K562 (cell line): ENCODE data around the gene KCTD19. TPM values are rescaled to one million over a fixed set of nuclear protein-coding genes. Genes with fewer than 3 reads are reported as not detected.

Experiments used
- ARHGAP35 ChIP-seq: fragments of 450-650 bp; IDR thresholded peaks from 2 replicates; pipeline ENCODE4 v1.6.1; 2018; ENCODE audit not compliant: partially characterized antibody
- CBX3 ChIP-seq, 2 experiments: IDR thresholded peaks; 1 replicate in 1 of 2; 2 replicates in 1 of 2; pipeline ENCODE4 v1.6.1; 2012; ENCODE audit warnings: inconsistent platforms in 2 of 2, low read length in 2 of 2, borderline replicate concordance in 1 of 2, control low read depth in 1 of 2
- CREB3L1 ChIP-seq: fragments of 450-650 bp; IDR thresholded peaks from 2 replicates; pipeline ENCODE4 v1.6.1; 2014; ENCODE audit warnings: low read depth, mild to moderate bottlenecking, moderate library complexity, borderline replicate concordance
- ETV6 ChIP-seq, 3 experiments: fragments of 150-350 bp in 1 of 3; sonication (generic) in 1 of 3; formaldehyde crosslinking in 1 of 3; IDR thresholded peaks; 2 replicates each; pipeline versions ENCODE4 v1.6.1 to v1.8.0; 2014 to 2022; ENCODE audit warnings: borderline replicate concordance in 2 of 3, low read depth in 2 of 3, antibody characterized with exemption in 1 of 3, low read length in 1 of 3, mild to moderate bottlenecking in 1 of 3, missing genetic modification reagents in 1 of 3
- FOXK1 ChIP-seq: sonication (generic); formaldehyde crosslinking; IDR thresholded peaks from 2 replicates; pipeline ENCODE4 v1.8.0; 2022; ENCODE audit warnings: missing genetic modification reagents, mild to moderate bottlenecking, borderline replicate concordance
- KLF1 ChIP-seq: fragments of 450-650 bp; IDR thresholded peaks from 2 replicates; pipeline ENCODE4 v1.6.1; 2016; ENCODE audit warnings: missing genetic modification characterization, missing compliant biosample characterization
- MXD1 ChIP-seq: fragments of 250-450 bp; sonication (Bioruptor Pico); IDR thresholded peaks from 2 replicates; pipeline ENCODE4 v1.8.0; 2021; ENCODE audit warnings: borderline replicate concordance, mild to moderate bottlenecking, moderate library complexity; ENCODE audit not compliant: poor library complexity, severe bottlenecking
- RBM14 ChIP-seq: fragments of 200-400 bp; formaldehyde crosslinking; IDR thresholded peaks from 2 replicates; pipeline ENCODE4 v1.6.1; 2018; ENCODE audit warnings: low read depth, mild to moderate bottlenecking, low read length, moderate library complexity, borderline replicate concordance; ENCODE audit not compliant: insufficient read depth
- SIRT6 ChIP-seq: IDR thresholded peaks from one replicate; pipeline ENCODE4 v1.6.1; 2012; ENCODE audit warnings: low read depth, mild to moderate bottlenecking, control low read depth, inconsistent platforms, low read length, moderate library complexity
- SREBF2 ChIP-seq: sonication (generic); formaldehyde crosslinking; IDR thresholded peaks from 2 replicates; pipeline ENCODE4 v1.4.0; 2020; ENCODE audit warnings: mild to moderate bottlenecking, missing genetic modification reagents
- ZFPM2 ChIP-seq: fragments of 250-450 bp; sonication (Bioruptor Pico); IDR thresholded peaks from 2 replicates; pipeline ENCODE4 v1.5.1; 2022; ENCODE audit warnings: mild to moderate bottlenecking
- ZNF146 ChIP-seq: IDR thresholded peaks from one replicate; pipeline ENCODE4 v1.6.1; 2018; ENCODE audit warnings: missing compliant biosample characterization; ENCODE audit not compliant: unreplicated experiment
- ZNF175 ChIP-seq: fragments of 200-800 bp; sonication (Bioruptor generic); IDR thresholded peaks from 2 replicates; pipeline ENCODE4 v1.6.1; 2016; ENCODE audit warnings: low read depth, mild to moderate bottlenecking, missing genetic modification characterization, missing compliant biosample characterization
- ZNF217 ChIP-seq: sonication (generic); formaldehyde crosslinking; IDR thresholded peaks from 2 replicates; pipeline ENCODE4 v1.8.0; 2022; ENCODE audit warnings: mild to moderate bottlenecking, missing genetic modification reagents
- ZNF23 ChIP-seq: fragments of 250-450 bp; sonication (Bioruptor Pico); IDR thresholded peaks from 2 replicates; pipeline ENCODE4 v1.4.0; 2020; ENCODE audit warnings: mild to moderate bottlenecking
- ZNF695 ChIP-seq: fragments of 450-650 bp; formaldehyde crosslinking; IDR thresholded peaks from 2 replicates; pipeline ENCODE4 v1.4.0; 2020; ENCODE audit warnings: mild to moderate bottlenecking, moderate library complexity
- polyA plus RNA-seq, 8 experiments: library from polyadenylated mRNA; depleted of rRNA in 4 of 8; stranded (reverse) in 5 of 8; unstranded in 3 of 8; fragments of >200 nt; fragmentation: Nextera tagmentation in 2 of 8; fragmentation: Illumina TruSeq in 1 of 8; extraction: Ambion mirVana in 2 of 8; extraction: Trizol in 1 of 8; gene quantifications; 2 replicates each; pipeline versions ENCODE4 v1.2.1 to v1.2.3, GENCODE V29; 2011 to 2014; ENCODE audit warnings: inconsistent platforms in 1 of 8, missing spikeins in 1 of 8
- total RNA-seq, 7 experiments: library from RNA; depleted of rRNA in 6 of 7; stranded (reverse); fragments of >200 nt in 6 of 7; fragmentation: Illumina TruSeq in 2 of 7; extraction: Trizol in 2 of 7; gene quantifications; 2 replicates each; pipeline versions ENCODE4 v1.2.1 to v1.2.3, GENCODE V29; 2011 to 2021; ENCODE audit warnings: low replicate concordance in 1 of 7
- TF ChIP-seq, protein P1 (sequence below): sonication (generic); formaldehyde crosslinking; IDR thresholded peaks from 2 replicates; pipeline ENCODE4 v1.9.0; 2022; ENCODE audit warnings: mild to moderate bottlenecking, missing genetic modification reagents
- TF ChIP-seq, protein P2 (sequence below): fragments of 200-800 bp; sonication (Bioruptor generic); IDR thresholded peaks from 2 replicates; pipeline ENCODE4 v1.6.1; 2016; ENCODE audit warnings: missing genetic modification characterization, missing compliant biosample characterization

KCTD19 gene
- total and polyA plus RNA-seq, 9 of the 15 experiments (the other 6 are each of a cell fraction or from before 2014, with no cell fraction given), result 0.03 to 0.91 (median 0.22) TPM; not detected in 2

DNA sequence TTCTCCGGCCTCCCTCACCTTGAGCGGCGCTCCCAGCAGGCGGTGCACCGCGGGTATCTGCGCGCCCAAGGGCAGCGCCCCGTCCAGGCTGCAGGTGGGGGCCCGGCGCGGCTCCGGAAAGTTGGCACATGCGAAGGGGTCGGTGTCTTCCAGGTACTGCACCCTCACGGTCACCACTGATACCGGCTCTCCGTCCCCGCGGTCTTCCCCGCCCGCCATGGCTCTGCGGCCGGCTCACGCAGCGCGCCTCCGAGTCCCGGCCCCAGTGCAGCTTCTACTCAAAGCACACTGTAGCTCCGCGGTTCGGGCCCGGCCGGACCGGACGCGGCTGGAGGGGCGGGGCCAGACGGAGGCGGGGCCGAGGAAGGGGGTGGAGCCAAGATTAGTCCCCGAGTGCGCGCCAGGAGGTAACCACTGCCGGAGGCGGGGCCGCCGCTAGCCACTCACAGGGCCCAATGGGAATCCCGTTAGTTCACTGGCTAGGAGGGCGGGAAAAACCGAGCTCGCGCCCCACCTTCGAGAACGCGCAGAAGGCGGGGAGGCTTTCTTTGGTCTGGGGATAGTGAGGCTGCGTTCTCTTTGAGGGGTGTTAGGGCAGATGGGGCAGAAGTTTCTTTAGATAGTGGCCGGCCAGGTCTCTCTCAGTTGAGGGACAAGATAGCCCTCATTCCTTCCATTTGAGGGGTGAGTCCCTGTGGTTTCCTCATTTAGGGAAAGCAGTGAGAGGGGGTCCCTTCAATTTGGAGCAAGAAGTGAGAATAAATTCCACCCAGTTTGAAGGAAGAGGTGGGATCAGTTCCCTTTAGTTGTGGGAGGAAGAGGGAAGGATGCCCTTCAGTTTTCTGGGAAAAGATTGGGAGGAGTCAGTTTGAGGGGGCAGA is 79.1 kb downstream of the KCTD19 start, which contains the start of gene FHOD1 (continued):
- no peak for TF ChIP-seq CREB3L1
- no peak for TF ChIP-seq ZNF146
- no peak for TF ChIP-seq SREBF2 (CRISPR knock-in tag)
- no peak for TF ChIP-seq FOXK1 (CRISPR knock-in tag)
- TF ChIP-seq ZNF175 (CRISPR knock-in tag), result no peak
- no peak for TF ChIP-seq SIRT6
- TF ChIP-seq ZNF217 (CRISPR knock-in tag), result no peak
- TF ChIP-seq KLF1 (tag), result no peak
- TF ChIP-seq ETV6 (IDR thresholded peaks at IDR 0.05; ENCODE audit: borderline replicate concordance in 1 of 2, low read depth in 2 of 2, low read length in 1 of 2), result peak in 1 of 2 experiments; percentile 19; a peak in 1 of 4 replicates
- TF ChIP-seq ETV6 (CRISPR knock-in tag; IDR thresholded peaks at IDR 0.05; ENCODE audit: borderline replicate concordance), result no peak
- no peak for TF ChIP-seq ZFPM2 (CRISPR knock-in tag)
- TF ChIP-seq, protein P1, sequence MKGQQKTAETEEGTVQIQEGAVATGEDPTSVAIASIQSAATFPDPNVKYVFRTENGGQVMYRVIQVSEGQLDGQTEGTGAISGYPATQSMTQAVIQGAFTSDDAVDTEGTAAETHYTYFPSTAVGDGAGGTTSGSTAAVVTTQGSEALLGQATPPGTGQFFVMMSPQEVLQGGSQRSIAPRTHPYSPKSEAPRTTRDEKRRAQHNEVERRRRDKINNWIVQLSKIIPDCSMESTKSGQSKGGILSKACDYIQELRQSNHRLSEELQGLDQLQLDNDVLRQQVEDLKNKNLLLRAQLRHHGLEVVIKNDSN (CRISPR knock-in tag), result no peak
- TF ChIP-seq MXD1, result no peak
- TF ChIP-seq CBX3 (IDR thresholded peaks at IDR 0.05; ENCODE audit: borderline replicate concordance in 1 of 2, low read length in 2 of 2), result peak in 1 of 2 experiments; percentile 49; a peak in 1 of 3 replicates
- TF ChIP-seq, protein P2, sequence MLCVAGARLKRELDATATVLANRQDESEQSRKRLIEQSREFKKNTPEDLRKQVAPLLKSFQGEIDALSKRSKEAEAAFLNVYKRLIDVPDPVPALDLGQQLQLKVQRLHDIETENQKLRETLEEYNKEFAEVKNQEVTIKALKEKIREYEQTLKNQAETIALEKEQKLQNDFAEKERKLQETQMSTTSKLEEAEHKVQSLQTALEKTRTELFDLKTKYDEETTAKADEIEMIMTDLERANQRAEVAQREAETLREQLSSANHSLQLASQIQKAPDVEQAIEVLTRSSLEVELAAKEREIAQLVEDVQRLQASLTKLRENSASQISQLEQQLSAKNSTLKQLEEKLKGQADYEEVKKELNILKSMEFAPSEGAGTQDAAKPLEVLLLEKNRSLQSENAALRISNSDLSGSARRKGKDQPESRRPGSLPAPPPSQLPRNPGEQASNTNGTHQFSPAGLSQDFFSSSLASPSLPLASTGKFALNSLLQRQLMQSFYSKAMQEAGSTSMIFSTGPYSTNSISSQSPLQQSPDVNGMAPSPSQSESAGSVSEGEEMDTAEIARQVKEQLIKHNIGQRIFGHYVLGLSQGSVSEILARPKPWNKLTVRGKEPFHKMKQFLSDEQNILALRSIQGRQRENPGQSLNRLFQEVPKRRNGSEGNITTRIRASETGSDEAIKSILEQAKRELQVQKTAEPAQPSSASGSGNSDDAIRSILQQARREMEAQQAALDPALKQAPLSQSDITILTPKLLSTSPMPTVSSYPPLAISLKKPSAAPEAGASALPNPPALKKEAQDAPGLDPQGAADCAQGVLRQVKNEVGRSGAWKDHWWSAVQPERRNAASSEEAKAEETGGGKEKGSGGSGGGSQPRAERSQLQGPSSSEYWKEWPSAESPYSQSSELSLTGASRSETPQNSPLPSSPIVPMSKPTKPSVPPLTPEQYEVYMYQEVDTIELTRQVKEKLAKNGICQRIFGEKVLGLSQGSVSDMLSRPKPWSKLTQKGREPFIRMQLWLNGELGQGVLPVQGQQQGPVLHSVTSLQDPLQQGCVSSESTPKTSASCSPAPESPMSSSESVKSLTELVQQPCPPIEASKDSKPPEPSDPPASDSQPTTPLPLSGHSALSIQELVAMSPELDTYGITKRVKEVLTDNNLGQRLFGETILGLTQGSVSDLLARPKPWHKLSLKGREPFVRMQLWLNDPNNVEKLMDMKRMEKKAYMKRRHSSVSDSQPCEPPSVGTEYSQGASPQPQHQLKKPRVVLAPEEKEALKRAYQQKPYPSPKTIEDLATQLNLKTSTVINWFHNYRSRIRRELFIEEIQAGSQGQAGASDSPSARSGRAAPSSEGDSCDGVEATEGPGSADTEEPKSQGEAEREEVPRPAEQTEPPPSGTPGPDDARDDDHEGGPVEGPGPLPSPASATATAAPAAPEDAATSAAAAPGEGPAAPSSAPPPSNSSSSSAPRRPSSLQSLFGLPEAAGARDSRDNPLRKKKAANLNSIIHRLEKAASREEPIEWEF (CRISPR knock-in tag), result no peak
- TF ChIP-seq ZNF23 (CRISPR knock-in tag), result no peak
- no peak for TF ChIP-seq ZNF695 (CRISPR knock-in tag)
- no peak for TF ChIP-seq RBM14
- no peak for TF ChIP-seq ARHGAP35
